ENCODE measurements around the gene DNAI7. TPM values are rescaled to one million over a fixed set of nuclear protein-coding genes. Genes with fewer than 3 reads are reported as not detected.

DNAI7 gene
- total RNA-seq, 1 donor from 2014 or later = not detected

GRCh38 chr12:25083211-25083610, 111.7 kb downstream of the DNAI7 start:
- H3K27ac ChIP-seq = no peak overlapping the region
- TF ChIP-seq CTCF (IDR thresholded peaks at IDR 0.05) = no peak
- H3K27me3 ChIP-seq = no peaks in the 10 kb centered on the region
- H3K36me3 ChIP-seq = no peaks in the 10 kb centered on the region
- no peaks in the 10 kb centered on the region for H3K4me1 ChIP-seq
- no peak for DNase-seq (ENCODE audit: low spot score in 2 of 2)
- H3K9me3 ChIP-seq = no peaks in the 10 kb centered on the region
- intact Hi-C loops (cut with DNase I) = no loop called here
- H3K4me3 ChIP-seq = no peak overlapping the region

- DNase-seq (ENCODE audit: low spot score in 2 of 2) = no peak
- intact Hi-C loops (cut with DNase I) = no loop called here
- no peaks in the 10 kb centered on the region for H3K4me1 ChIP-seq
- no peak overlapping the region for H3K27ac ChIP-seq
- no peak overlapping the region for H3K4me3 ChIP-seq
- no peaks in the 10 kb centered on the region for H3K36me3 ChIP-seq
- TF ChIP-seq CTCF (IDR thresholded peaks at IDR 0.05) = no peak
- no peaks in the 10 kb centered on the region for H3K27me3 ChIP-seq
- no peaks in the 10 kb centered on the region for H3K9me3 ChIP-seq
Observed at GRCh38 chr12:25082628-25083027, 112.3 kb downstream of the DNAI7 start.

GRCh38 chr12:25079393-25079792, 115.6 kb downstream of the DNAI7 start:
- H3K4me3 ChIP-seq = no peak overlapping the region
- H3K9me3 ChIP-seq = no peaks in the 10 kb centered on the region
- no peaks in the 10 kb centered on the region for H3K27me3 ChIP-seq
- no peaks in the 10 kb centered on the region for H3K36me3 ChIP-seq
- TF ChIP-seq CTCF (IDR thresholded peaks at IDR 0.05) = no peak
- H3K27ac ChIP-seq = no peak overlapping the region
- no peaks in the 10 kb centered on the region for H3K4me1 ChIP-seq
- intact Hi-C loops (cut with DNase I) = no loop called here
- DNase-seq (ENCODE audit: low spot score in 2 of 2) = no peak

- DNase-seq (ENCODE audit: low spot score in 2 of 2) = no peak
- Histone ChIP-seq H3K27me3 (no peaks in the 10 kb centered on the region), H3K4me1 (no peaks in the 10 kb centered on the region), H3K4me3 (no peak overlapping the region), H3K9me3 (no peaks in the 10 kb centered on the region), H3K27ac (no peak overlapping the region), H3K36me3 (no peaks in the 10 kb centered on the region)
- intact Hi-C loops (cut with DNase I) = no loop called here
- no peak for TF ChIP-seq CTCF (IDR thresholded peaks at IDR 0.05)
Observed at GRCh38 chr12:25074954-25075353, 120.0 kb downstream of the DNAI7 start.

- no peaks in the 10 kb centered on the region for H3K4me1 ChIP-seq
- no peaks in the 10 kb centered on the region for H3K27me3 ChIP-seq
- intact Hi-C loops (cut with DNase I) = no loop called here
- no peaks in the 10 kb centered on the region for H3K9me3 ChIP-seq
- no peak for DNase-seq (ENCODE audit: low spot score in 2 of 2)
- H3K4me3 ChIP-seq = no peak overlapping the region
- no peak overlapping the region for H3K27ac ChIP-seq
- no peak for TF ChIP-seq CTCF (IDR thresholded peaks at IDR 0.05)
- no peaks in the 10 kb centered on the region for H3K36me3 ChIP-seq
Observed at GRCh38 chr12:25074113-25074512, 120.8 kb downstream of the DNAI7 start.

All from ascending aorta (tissue), 2 donors.